Colonic mucosa (tissue), 4 donors: ENCODE measurements around the gene U2AF2. TPM values are rescaled to one million over a fixed set of nuclear protein-coding genes. Genes with fewer than 3 reads are reported as not detected.
A peak's percentile ranks its signal among the peaks of the same experiment; 100 is the strongest.

Experiments used
- DNase-seq: peaks from one replicate; pipeline ENCODE4 v3.0.0-alpha.2; 2020
- H3K27ac ChIP-seq: fragments of 200-600 bp; one replicate; pipeline ENCODE4 v1.8.0; 2021
- H3K27me3 ChIP-seq: fragments of 200-600 bp; one replicate; pipeline ENCODE4 v1.8.0; 2021
- H3K36me3 ChIP-seq: fragments of 200-600 bp; one replicate; pipeline ENCODE4 v1.8.0; 2021
- H3K4me1 ChIP-seq: fragments of 200-600 bp; one replicate; pipeline ENCODE4 v1.8.0; 2021; ENCODE audit warnings: mild to moderate bottlenecking
- H3K4me3 ChIP-seq: fragments of 200-600 bp; one replicate; pipeline ENCODE4 v1.8.0; 2021
- H3K9ac ChIP-seq, 2 donors: one replicate each; pipeline ENCODE4 v1.7.0; 2013; ENCODE audit warnings: control low read depth in 2 of 2, low read depth in 2 of 2, low read length in 2 of 2
- H3K9me3 ChIP-seq: fragments of 200-600 bp; one replicate; pipeline ENCODE4 v1.8.0; 2021
- CTCF ChIP-seq: fragments of 200-600 bp; IDR thresholded peaks from one replicate; pipeline ENCODE4 v1.8.0; 2022; ENCODE audit warnings: antibody characterized with exemption, mild to moderate bottlenecking
- intact Hi-C: fragments of 100-400 bp; cut with DNase I; formaldehyde crosslinking; loops from one replicate; pipeline ENCODE4 v1.14.1; 2022
- total RNA-seq, 2 donors: library from RNA; stranded (reverse); fragmentation: NEBNext Ultra II Directional in 1 of 2; extraction: Animal tissue kit (Norgen Biotek cat#: 25700) in 1 of 2; gene quantifications; one replicate each; pipeline ENCODE4 v1.2.1, GENCODE V29; 2021
- donor health status: healthy.
- donor health status: DM: no; HTN: no; CAD: no.
- donor health status: DM: no; HTN: no; CAD: no.

U2AF2 gene
- total RNA-seq, 2 donors from 2014 or later: 146 to 289 TPM

GRCh38 chr19:55626350-55626749 is 28.5 kb upstream of the U2AF2 start:
- no peaks in the 10 kb centered on the region for H3K27me3 ChIP-seq
- no peak overlapping the region for H3K27ac ChIP-seq
- no peaks in the 10 kb centered on the region for H3K9me3 ChIP-seq
- H3K4me3 ChIP-seq: no peak overlapping the region
- H3K9ac ChIP-seq: no peak overlapping the region
- peaks cover 4% of the 10 kb centered on the region for H3K4me1 ChIP-seq
- no peak for DNase-seq
- TF ChIP-seq CTCF: no peak
- intact Hi-C loops: no loop called here
- no peaks in the 10 kb centered on the region for H3K36me3 ChIP-seq

- Histone ChIP-seq H3K27me3 (no peaks in the 10 kb centered on the region), H3K9ac (no peak overlapping the region), H3K4me1 (peaks cover 12% of the 10 kb centered on the region), H3K27ac (no peak overlapping the region), H3K4me3 (no peak overlapping the region), H3K36me3 (no peaks in the 10 kb centered on the region), H3K9me3 (no peaks in the 10 kb centered on the region)
- DNase-seq: peak; percentile 97
- intact Hi-C loops: loop anchor here (5.0 kb wide), 1 partner anchor 175 kb away; no protein-coding TSS in a partner anchor
- peak; percentile 72 for TF ChIP-seq CTCF
These were observed 22.4 kb upstream of the U2AF2 start for GRCh38 chr19:55632463-55632834.

GRCh38 chr19:55633861-55634260 is 21.0 kb upstream of the U2AF2 start:
- no peaks in the 10 kb centered on the region for H3K36me3 ChIP-seq
- no peaks in the 10 kb centered on the region for H3K9me3 ChIP-seq
- no peak for TF ChIP-seq CTCF
- no peak overlapping the region for H3K27ac ChIP-seq
- DNase-seq: no peak
- H3K4me1 ChIP-seq: peaks cover 12% of the 10 kb centered on the region
- no peaks in the 10 kb centered on the region for H3K27me3 ChIP-seq
- intact Hi-C loops: loop anchor here (5.0 kb wide), 1 partner anchor 173 kb away; no protein-coding TSS in a partner anchor
- H3K9ac ChIP-seq: no peak overlapping the region
- no peak overlapping the region for H3K4me3 ChIP-seq

GRCh38 chr19:55635334-55635717 is 19.5 kb upstream of the U2AF2 start:
- no peaks in the 10 kb centered on the region for H3K27me3 ChIP-seq
- DNase-seq: no peak
- peaks cover 17% of the 10 kb centered on the region for H3K4me1 ChIP-seq
- H3K27ac ChIP-seq: peak overlapping the region; percentile 80
- H3K4me3 ChIP-seq: peak overlapping the region; percentile 94
- H3K36me3 ChIP-seq: no peaks in the 10 kb centered on the region
- intact Hi-C loops: no loop called here
- H3K9me3 ChIP-seq: no peaks in the 10 kb centered on the region
- no peak for TF ChIP-seq CTCF
- H3K9ac ChIP-seq: peak overlapping the region; percentile 100

GRCh38 chr19:55635856-55636440 is 18.9 kb upstream of the U2AF2 start:
- Histone ChIP-seq H3K4me1 (peaks cover 20% of the 10 kb centered on the region), H3K36me3 (no peaks in the 10 kb centered on the region), H3K27ac (peak overlapping the region; percentile 80)

More at GRCh38 chr19:55635856-55636440, 18.9 kb upstream of the U2AF2 start:
- DNase-seq: no peak
- Histone ChIP-seq H3K4me3 (peak overlapping the region; percentile 94), H3K9ac (peak overlapping the region; percentile 100), H3K27me3 (no peaks in the 10 kb centered on the region), H3K9me3 (no peaks in the 10 kb centered on the region)
- intact Hi-C loops: no loop called here
- no peak for TF ChIP-seq CTCF
